Prostate gland (tissue), 2 donors: ENCODE results near the gene CRHBP.

Experiments
- CTCF ChIP-seq, 4 experiments: fragments of 200-600 bp in 2 of 4; fragments of 450-650 bp in 2 of 4; sonication (generic) in 2 of 4; IDR thresholded peaks; 1 replicate in 3 of 4; 2 replicates in 1 of 4; pipeline ENCODE4 v1.5.1; 2016 to 2019; ENCODE audit warnings: antibody characterized with exemption in 4 of 4, mild to moderate bottlenecking in 2 of 4, moderate library complexity in 2 of 4
- POLR2A ChIP-seq: fragments of 450-650 bp; IDR thresholded peaks from one replicate; pipeline ENCODE4 v1.6.1; 2016; ENCODE audit warnings: antibody characterized with exemption, mild to moderate bottlenecking

- no peak for TF ChIP-seq POLR2A
- TF ChIP-seq CTCF (IDR thresholded peaks at IDR 0.05): no peak
Measured at GRCh38 chr5:76947082-76947503, 5.8 kb upstream of the CRHBP start.
